AG04450 (cell line): ENCODE results near the gene SHANK3. TPM values are rescaled to one million over a fixed set of nuclear protein-coding genes. Genes with fewer than 3 reads are reported as not detected.
"Not testable (repeated sequence)": the region's sequence is repeated elsewhere in the genome, so short reads cannot be mapped to it uniquely, and the experiment has no call there.

ENCODE experiments used
- CTCF ChIA-PET: fragments of 300-600, 350-600 bp; formaldehyde crosslinking; extraction: SDS; loops from one replicate; lab custom pipeline; 2022; ENCODE audit warnings: antibody characterized with exemption, inconsistent platforms; lab: Charles Lee
- POLR2A ChIA-PET: fragments of 350-600 bp; formaldehyde crosslinking; extraction: SDS; loops from one replicate; lab custom pipeline; 2021; ENCODE audit warnings: antibody characterized with exemption, inconsistent platforms; lab: Yijun Ruan, JAX
- DNase-seq: peaks from one replicate; pipeline ENCODE4 v3.0.0-alpha.2; 2011; ENCODE audit warnings: low read depth, low spot score
- H3K27ac ChIP-seq: one replicate; pipeline ENCODE4 v1.5.1; 2012; ENCODE audit warnings: low read depth, low read length, control low read depth
- H3K27me3 ChIP-seq: one replicate; pipeline ENCODE4 v1.6.0; 2012; ENCODE audit warnings: low read length; ENCODE audit not compliant: control insufficient read depth, insufficient read depth
- H3K4me3 ChIP-seq: 2 replicates; pipeline ENCODE4 v1.5.1; 2011; ENCODE audit warnings: mild to moderate bottlenecking, low read depth, low read length, control low read depth
- H3K9me3 ChIP-seq: 2 replicates; pipeline ENCODE4 v1.5.1; 2012; ENCODE audit warnings: low read length; ENCODE audit not compliant: control insufficient read depth, insufficient read depth
- CTCF ChIP-seq: IDR thresholded peaks from 2 replicates; pipeline ENCODE4 v1.5.1; 2011; ENCODE audit warnings: low read depth, low read length, control low read depth, inconsistent platforms
- polyA plus RNA-seq: library from polyadenylated mRNA; depleted of rRNA; stranded (reverse); fragments of >200 nt; gene quantifications from 2 replicates; pipeline ENCODE4 v1.2.3, GENCODE V29; 2011

The SHANK3 gene
- polyA plus RNA-seq, 1 experiment: 0.47 TPM

- Histone ChIP-seq H3K27me3 (peaks cover 3% of the 10 kb centered on the region), H3K9me3 (no peaks in the 10 kb centered on the region; the same call in 1 of the 2 replicates), H3K27ac (no peak overlapping the region), H3K4me3 (no peak overlapping the region)
- DNase-seq: no peak
- CTCF ChIA-PET: interaction anchor here (0.9 kb wide), 1 partner anchor 10 kb away, joined by 3 read pairs; no protein-coding TSS in a partner anchor
- POLR2A ChIA-PET: no interaction called here
- TF ChIP-seq CTCF: no peak
Observed at GRCh38 chr22:50630376-50630775, 42.2 kb upstream of the SHANK3 start.

- no peak for TF ChIP-seq CTCF
Observed at GRCh38 chr22:50633086-50633485, 39.5 kb upstream of the SHANK3 start.

GRCh38 chr22:50633771-50634170, 38.9 kb upstream of the SHANK3 start:
- Histone ChIP-seq H3K9me3 (no peaks in the 10 kb centered on the region; the same call in 1 of the 2 replicates), H3K27ac (no peak overlapping the region), H3K4me3 (no peak overlapping the region), H3K27me3 (peaks cover 14% of the 10 kb centered on the region)
- ChIA-PET CTCF (no interaction called here), POLR2A (no interaction called here)
- DNase-seq: no peak
- no peak for TF ChIP-seq CTCF

More at GRCh38 chr22:50633086-50633485, 39.5 kb upstream of the SHANK3 start:
- ChIA-PET CTCF (no interaction called here), POLR2A (no interaction called here)
- DNase-seq: no peak
- H3K4me3 ChIP-seq: no peak overlapping the region
- no peak overlapping the region for H3K27ac ChIP-seq
- no peaks in the 10 kb centered on the region; the same call in 1 of the 2 replicates for H3K9me3 ChIP-seq
- peaks cover 12% of the 10 kb centered on the region for H3K27me3 ChIP-seq

GRCh38 chr22:50635591-50635990, 37.0 kb upstream of the SHANK3 start:
- H3K27me3 ChIP-seq: peaks cover 18% of the 10 kb centered on the region
- H3K9me3 ChIP-seq: no peaks in the 10 kb centered on the region; the same call in 1 of the 2 replicates
- H3K27ac ChIP-seq: no peak overlapping the region
- POLR2A ChIA-PET: no interaction called here
- CTCF ChIA-PET: interaction anchor here (0.7 kb wide), 1 partner anchor 55 kb away, joined by 3 read pairs; no protein-coding TSS in a partner anchor
- DNase-seq: no peak
- no peak for TF ChIP-seq CTCF
- H3K4me3 ChIP-seq: no peak overlapping the region

- H3K4me3 ChIP-seq, H3K27ac ChIP-seq, POLR2A ChIA-PET, H3K9me3 ChIP-seq, DNase-seq: not testable (repeated sequence)
- peaks cover 49% of the 10 kb centered on the region for H3K27me3 ChIP-seq
- CTCF ChIA-PET: interaction anchor here (1.0 to 2.4 kb wide), 3 partner anchors 12 to 92 kb away, joined by 3 to 10 read pairs (median 7); partner anchors contain the start of gene ARSA
Observed at GRCh38 chr22:50640296-50640695, 32.3 kb upstream of the SHANK3 start.
